ENCODE data around the gene NOP58.
A peak's percentile ranks its signal among the peaks of the same experiment; 100 is the strongest.
"Not testable (repeated sequence)": the region's sequence is repeated elsewhere in the genome, so short reads cannot be mapped to it uniquely, and the experiment has no call there.

NOP58 gene

DNA sequence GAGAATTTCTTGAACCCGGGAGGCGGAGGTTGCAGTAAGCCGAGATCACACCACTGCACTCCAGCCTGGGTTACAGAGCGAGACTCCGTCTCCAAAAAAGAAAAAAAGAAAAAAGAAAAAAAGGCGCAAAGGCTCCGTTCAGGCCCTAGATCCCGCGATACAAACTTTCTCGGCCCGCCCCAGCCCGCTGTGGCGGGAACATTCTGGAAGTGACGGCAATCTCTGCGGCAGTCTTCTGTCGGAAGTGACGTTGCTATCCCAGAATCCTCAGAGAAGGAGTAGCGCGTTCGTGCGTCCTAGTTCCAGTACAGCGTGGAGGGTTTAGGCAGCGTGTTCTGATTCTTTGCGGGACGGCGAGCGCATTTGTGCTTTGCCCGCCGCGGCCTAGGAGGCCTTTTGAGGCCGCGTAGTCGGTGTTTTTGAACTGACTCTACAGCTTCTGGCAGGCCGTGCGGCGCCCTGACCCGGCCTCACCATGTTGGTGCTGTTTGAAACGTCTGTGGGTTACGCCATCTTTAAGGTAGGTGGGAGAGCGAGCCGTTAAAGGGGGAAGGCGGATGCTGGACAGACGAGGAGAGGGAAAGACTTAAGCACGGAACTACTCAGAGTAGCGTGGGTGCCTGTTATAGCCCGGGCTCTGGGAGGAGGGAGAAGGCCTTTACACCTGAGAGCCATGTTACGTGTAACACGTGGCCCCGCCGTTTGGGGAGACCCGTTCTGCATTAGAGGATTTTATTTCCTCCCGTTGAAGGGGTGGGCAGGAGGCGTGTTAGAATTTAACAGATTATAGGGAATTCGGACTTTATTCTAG lies at the start of gene NOP58:
Gene NOP58, plus strand, starts transcription at position 297 of the 811 bp plus-strand sequence. Its CDS starts 179 bp downstream, at position 476.
- peak; percentile 96 for DNase-seq (ENCODE audit: low read depth)

DNA sequence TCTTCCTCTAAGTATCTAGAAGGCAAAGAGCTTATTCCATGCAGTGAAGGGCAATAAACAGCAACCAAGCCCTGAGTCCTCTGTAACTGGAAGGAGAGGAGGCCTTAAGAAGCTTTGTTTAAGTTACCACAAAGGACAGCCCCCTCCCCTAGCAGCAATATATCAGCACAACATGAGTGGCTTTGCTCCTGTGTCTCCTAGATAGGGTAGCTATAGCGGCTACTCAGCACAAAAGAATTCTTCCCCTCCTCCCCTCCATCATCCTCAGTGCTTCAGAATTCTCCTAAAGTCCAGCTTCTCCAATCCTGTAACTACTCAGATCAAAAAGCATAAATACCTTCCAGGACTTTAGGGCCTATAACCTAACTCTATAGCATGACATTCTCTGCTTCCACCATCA lies 43.7 kb upstream of the NOP58 start:
- no peak for DNase-seq (ENCODE audit: low read depth)

- peak; percentile 29 for DNase-seq (ENCODE audit: low read depth)
These were observed 27.8 kb upstream of the NOP58 start for GRCh38 chr2:202237787-202238233.

DNA sequence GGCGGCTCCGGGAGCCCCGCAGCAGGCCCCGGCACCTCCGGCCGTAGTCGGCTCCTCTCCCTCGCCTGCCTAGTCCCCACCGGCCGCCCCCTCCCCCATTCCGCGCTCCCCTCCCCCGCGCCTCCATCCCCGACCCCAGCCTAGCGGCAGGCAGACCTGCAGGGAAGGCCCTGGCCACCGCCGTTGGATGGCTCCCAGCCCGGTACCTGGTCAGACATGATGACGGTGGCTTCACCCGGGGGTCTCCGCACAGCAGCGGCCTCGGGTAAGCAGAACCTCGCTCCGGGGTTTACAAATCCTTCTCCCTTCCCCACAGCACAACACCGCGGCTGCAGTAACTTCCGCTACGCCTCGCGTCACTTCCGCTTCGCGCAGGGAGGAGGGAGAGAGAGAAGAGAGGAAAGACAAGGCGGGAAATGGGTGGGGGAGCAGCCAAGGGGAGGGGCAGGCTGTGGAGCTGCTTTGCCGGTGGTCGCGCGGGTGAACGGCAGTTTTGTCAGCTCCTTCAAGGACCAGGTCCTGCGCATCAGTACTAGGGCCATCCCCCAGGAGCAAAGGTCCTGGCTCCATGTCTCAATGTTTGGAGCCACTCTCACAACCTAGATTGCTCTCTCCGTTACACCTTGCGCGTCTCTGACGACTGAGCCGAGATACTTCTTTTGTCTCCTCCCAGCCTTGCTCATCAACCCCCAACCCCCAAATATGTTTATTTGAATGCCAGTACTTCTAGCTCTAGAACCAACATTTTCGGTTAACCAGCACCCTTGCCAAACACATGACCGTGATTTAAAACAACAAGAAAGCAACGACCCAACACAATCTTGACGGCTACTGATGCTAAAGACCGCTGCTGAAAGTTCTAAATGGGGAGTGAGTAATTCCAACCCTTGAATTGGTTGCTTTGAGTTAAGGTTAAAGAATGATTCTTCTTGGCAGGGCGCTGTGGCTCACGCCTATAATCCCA lies 27.0 kb upstream of the NOP58 start, which contains the start of gene SUMO1:
Gene SUMO1, minus strand, starts transcription at position 364 of the 964 bp plus-strand sequence. Its CDS starts 146 bp downstream, at position 218.
- DNase-seq (ENCODE audit: low read depth), result peak; percentile 82

DNA sequence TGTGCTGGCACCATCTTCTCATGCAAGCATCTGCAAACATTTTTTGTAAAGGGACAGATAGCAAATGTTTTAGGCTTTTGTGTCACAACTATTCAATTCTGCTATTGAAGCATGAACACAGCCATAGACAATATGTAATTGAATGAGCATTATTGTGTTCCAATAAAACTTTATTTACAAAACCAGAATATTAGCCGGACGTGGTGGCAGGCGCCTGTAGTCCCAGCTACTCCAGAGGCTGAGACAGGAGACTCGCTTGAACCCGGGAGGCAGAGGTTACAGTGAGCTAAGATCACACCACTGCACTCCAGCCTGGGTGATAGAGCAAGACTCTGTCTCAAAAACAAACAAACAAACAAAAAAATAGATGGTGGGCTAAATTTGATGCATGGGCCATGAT lies 17.9 kb upstream of the NOP58 start:
- DNase-seq (ENCODE audit: low read depth), result not testable (repeated sequence)

DNA sequence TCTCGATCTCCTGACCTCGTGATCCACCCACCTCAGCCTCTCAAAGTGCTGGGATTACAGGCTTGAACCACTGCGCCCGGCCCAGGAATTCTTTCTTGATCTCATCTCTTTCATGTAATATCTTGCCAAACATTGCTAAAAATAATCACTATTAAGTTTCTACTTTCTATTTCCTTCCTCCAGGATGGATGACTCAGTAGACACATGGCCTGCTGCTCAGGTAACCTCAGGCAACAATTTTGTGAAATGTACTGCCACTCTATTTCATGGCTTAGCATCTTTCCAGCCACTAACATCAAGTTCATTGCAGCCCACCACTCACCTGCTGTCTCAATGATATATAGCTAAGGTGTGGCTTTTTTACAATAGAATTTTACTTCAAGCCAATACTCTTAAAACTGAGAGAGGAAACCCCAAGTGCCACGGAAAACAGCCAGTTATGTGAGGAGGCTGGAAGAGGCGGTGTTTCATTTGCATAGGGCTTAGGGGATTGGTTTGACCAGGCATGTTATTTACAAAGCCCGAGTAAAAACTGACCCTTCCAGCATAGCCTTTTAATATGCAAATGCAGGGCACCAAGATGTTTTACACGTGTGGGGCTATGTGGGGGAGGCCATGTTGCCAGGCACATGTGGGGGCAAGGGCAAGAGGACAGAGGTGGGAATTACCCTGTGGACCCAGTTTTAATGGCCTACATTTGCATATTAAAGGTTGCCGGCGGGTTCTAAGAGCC lies 15.9 kb upstream of the NOP58 start:
- no peak for DNase-seq (ENCODE audit: low read depth)

- DNase-seq (ENCODE audit: low read depth), result no peak
These were observed 14.1 kb upstream of the NOP58 start for GRCh38 chr2:202251494-202251893.

- DNase-seq (ENCODE audit: low read depth), result no peak
These were observed 4.0 kb upstream of the NOP58 start for GRCh38 chr2:202261531-202261930.

DNA sequence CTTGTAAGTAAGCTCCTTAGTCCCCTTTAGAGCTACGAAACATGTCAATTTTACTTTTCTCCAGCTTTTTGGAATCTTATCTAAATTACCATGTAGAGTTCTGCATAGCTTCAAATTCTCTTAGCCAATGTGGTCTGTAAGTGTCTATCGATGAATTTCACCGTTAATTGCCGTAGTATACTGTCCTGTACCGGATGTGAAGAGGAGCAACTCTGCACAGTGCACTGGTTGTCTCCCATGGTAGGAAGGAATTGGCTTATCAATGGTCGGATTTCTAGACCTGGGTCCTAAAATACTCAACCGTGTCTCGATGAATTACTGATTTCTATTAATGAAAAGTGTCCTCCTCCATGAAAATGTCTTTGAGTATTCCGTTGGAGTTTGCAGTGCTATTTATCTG lies 1.9 kb downstream of the NOP58 start:
- DNase-seq (ENCODE audit: low read depth), result no peak

DNA sequence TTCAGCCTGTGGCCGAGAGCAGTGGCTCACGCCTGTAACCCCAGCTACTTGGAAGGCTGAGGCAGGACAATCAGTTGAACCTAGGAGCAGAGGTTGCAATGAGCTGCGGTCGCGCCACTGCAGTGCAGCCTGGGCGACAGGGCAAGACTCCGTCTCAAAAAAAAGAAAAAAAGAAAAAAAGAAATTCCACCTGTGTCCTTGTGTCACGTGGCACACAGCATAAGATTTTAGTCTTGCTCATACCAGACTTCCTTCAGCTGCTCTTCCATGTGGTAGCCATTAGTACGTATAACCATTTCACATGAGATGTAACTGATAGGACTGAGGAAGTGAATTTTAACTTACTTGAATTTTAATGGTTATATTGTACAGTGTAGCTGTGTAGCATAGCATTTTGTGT lies 4.0 kb downstream of the NOP58 start:
- no peak for DNase-seq (ENCODE audit: low read depth)

GRCh38 chr2:202270487-202270886 lies 4.9 kb downstream of the NOP58 start:
- no peak for DNase-seq (ENCODE audit: low read depth)

GRCh38 chr2:202276078-202276720 lies 10.6 kb downstream of the NOP58 start:
- DNase-seq (ENCODE audit: low read depth), result peak; percentile 57

- no peak for DNase-seq (ENCODE audit: low read depth)
These were observed 12.6 kb downstream of the NOP58 start for GRCh38 chr2:202278036-202278760.

GRCh38 chr2:202278944-202279343 lies 13.4 kb downstream of the NOP58 start:
- DNase-seq (ENCODE audit: low read depth), result peak; percentile 51

DNA sequence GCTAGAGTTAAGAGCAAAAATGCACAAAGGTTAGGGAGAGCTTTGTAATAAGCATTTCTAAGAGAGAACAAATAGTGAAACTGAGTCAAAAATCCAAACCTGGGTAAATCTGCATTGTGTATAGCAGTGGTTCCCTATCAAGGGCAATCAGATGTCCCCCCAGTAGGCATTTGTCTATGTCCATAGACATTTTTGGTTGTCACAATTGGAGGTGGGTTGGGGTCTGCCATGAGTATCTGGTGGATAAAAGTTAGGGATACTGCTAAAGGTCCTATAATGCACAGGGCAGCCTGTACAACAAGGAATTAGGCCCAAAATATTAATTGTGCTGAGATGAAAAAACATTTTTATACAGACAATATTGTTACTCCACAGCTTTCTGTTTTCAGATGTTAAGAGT lies 21.0 kb downstream of the NOP58 start:
- no peak for DNase-seq (ENCODE audit: low read depth)

- DNase-seq (ENCODE audit: low read depth), result no peak
These were observed 24.0 kb downstream of the NOP58 start for GRCh38 chr2:202289394-202290204.

DNA sequence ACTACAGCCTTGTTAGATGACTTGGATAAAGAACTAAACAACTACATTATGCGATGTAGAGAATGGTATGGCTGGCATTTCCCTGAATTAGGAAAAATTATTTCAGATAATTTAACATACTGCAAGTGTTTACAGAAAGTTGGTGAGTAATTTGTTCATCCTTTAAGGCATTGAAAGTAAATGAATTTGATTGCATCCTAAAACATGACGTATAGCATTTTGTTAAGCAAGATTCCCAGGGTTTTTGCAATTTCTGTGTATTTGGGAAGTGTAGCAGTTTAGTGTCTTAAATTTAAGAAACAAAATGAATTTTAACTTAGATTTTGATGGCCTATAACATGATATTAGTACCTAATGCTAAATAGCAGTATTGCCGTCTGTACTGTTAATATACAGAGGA lies 24.8 kb downstream of the NOP58 start:
- no peak for DNase-seq (ENCODE audit: low read depth)

GRCh38 chr2:202290970-202291369 lies 25.4 kb downstream of the NOP58 start:
- no peak for DNase-seq (ENCODE audit: low read depth)

- no peak for DNase-seq (ENCODE audit: low read depth)
These were observed 34.1 kb downstream of the NOP58 start for GRCh38 chr2:202299712-202300111.

DNA sequence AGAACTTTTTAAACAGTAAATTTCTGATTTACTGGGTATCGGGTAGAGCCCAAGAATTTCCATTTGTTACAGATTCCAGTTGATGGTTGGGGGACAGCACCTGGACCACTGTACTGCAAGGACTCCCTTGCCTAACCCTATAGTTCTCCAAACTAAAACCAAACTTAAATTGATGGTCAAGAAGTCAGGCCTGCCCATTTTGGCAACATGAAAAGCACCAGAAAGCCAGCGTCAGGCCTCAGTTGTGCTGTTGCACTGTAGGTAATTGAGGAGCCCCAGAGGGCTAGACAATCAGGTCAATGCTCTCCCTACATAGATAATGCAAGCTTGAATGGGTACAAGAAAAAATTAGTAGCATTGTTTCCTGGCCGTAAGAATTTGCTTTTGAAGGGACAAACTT lies 40.5 kb downstream of the NOP58 start:
- no peak for DNase-seq (ENCODE audit: low read depth)

Measured in stromal cell of bone marrow (primary cell).